ENCODE measurements around the gene MAPK9.

GRCh38 chr5:180197016-180197702 is 94.7 kb downstream of the MAPK9 start:
- no peak for TF ChIP-seq CTCF (IDR thresholded peaks at IDR 0.05)
- no peak for TF ChIP-seq EP300 (IDR thresholded peaks at IDR 0.05)
